ENCODE measurements around the gene OR11H6.
"Not testable (repeated sequence)": the region's sequence is repeated elsewhere in the genome, so short reads cannot be mapped to it uniquely, and the experiment has no call there.

Gene OR11H6

GRCh38 chr14:20195911-20196310, 27.6 kb upstream of the OR11H6 start:
- Histone ChIP-seq H3K27me3 (replicated peaks; ENCODE audit: control insufficient read depth, insufficient read depth, low read length) (no peaks in the 10 kb centered on the region), H3K36me3 (ENCODE audit: control insufficient read depth, insufficient read depth, low read length) (no peaks in the 10 kb centered on the region), H3K4me3 (replicated peaks; ENCODE audit: low read depth, low read length) (no peak overlapping the region)
- DNase-seq (ENCODE audit: extremely low read depth, insufficient read length): no peak
- TF ChIP-seq CTCF (IDR thresholded peaks at IDR 0.05; ENCODE audit: insufficient read depth, low read length, poor library complexity, severe bottlenecking): no peak

- H3K27me3 ChIP-seq (replicated peaks; ENCODE audit: control insufficient read depth, insufficient read depth, low read length): no peaks in the 10 kb centered on the region
- no peaks in the 10 kb centered on the region for H3K36me3 ChIP-seq (ENCODE audit: control insufficient read depth, insufficient read depth, low read length)
- DNase-seq (ENCODE audit: extremely low read depth, insufficient read length): no peak
- no peak overlapping the region for H3K4me3 ChIP-seq (replicated peaks; ENCODE audit: low read depth, low read length)
- TF ChIP-seq CTCF (IDR thresholded peaks at IDR 0.05; ENCODE audit: insufficient read depth, low read length, poor library complexity, severe bottlenecking): no peak
Observed at GRCh38 chr14:20197459-20197858, 26.1 kb upstream of the OR11H6 start.

GRCh38 chr14:20198991-20199390, 24.5 kb upstream of the OR11H6 start:
- DNase-seq (ENCODE audit: extremely low read depth, insufficient read length): no peak
- no peak overlapping the region for H3K4me3 ChIP-seq (replicated peaks; ENCODE audit: low read depth, low read length)
- H3K36me3 ChIP-seq (ENCODE audit: control insufficient read depth, insufficient read depth, low read length): no peaks in the 10 kb centered on the region
- TF ChIP-seq CTCF (IDR thresholded peaks at IDR 0.05; ENCODE audit: insufficient read depth, low read length, poor library complexity, severe bottlenecking): no peak
- H3K27me3 ChIP-seq (replicated peaks; ENCODE audit: control insufficient read depth, insufficient read depth, low read length): no peaks in the 10 kb centered on the region

GRCh38 chr14:20204721-20205120, 18.8 kb upstream of the OR11H6 start:
- no peak for TF ChIP-seq CTCF (IDR thresholded peaks at IDR 0.05; ENCODE audit: insufficient read depth, low read length, poor library complexity, severe bottlenecking)
- Histone ChIP-seq H3K36me3 (ENCODE audit: control insufficient read depth, insufficient read depth, low read length) (no peaks in the 10 kb centered on the region), H3K4me3 (replicated peaks; ENCODE audit: low read depth, low read length) (no peak overlapping the region), H3K27me3 (replicated peaks; ENCODE audit: control insufficient read depth, insufficient read depth, low read length) (no peaks in the 10 kb centered on the region)
- no peak for DNase-seq (ENCODE audit: extremely low read depth, insufficient read length)

- no peak for DNase-seq (ENCODE audit: extremely low read depth, insufficient read length)
- TF ChIP-seq CTCF (IDR thresholded peaks at IDR 0.05; ENCODE audit: insufficient read depth, low read length, poor library complexity, severe bottlenecking): no peak
- H3K36me3 ChIP-seq (ENCODE audit: control insufficient read depth, insufficient read depth, low read length): no peaks in the 10 kb centered on the region
- no peak overlapping the region for H3K4me3 ChIP-seq (replicated peaks; ENCODE audit: low read depth, low read length)
- no peaks in the 10 kb centered on the region for H3K27me3 ChIP-seq (replicated peaks; ENCODE audit: control insufficient read depth, insufficient read depth, low read length)
Observed at GRCh38 chr14:20209595-20209994, 13.9 kb upstream of the OR11H6 start.

GRCh38 chr14:20212406-20212805, 11.1 kb upstream of the OR11H6 start:
- not testable (repeated sequence) for DNase-seq (ENCODE audit: extremely low read depth, insufficient read length); H3K27me3 ChIP-seq (replicated peaks; ENCODE audit: control insufficient read depth, insufficient read depth, low read length); H3K36me3 ChIP-seq (ENCODE audit: control insufficient read depth, insufficient read depth, low read length); H3K4me3 ChIP-seq (replicated peaks; ENCODE audit: low read depth, low read length)

All from GM06990 (cell line).